SH-SY5Y (cell line): ENCODE data around the gene LRP4.

Experiments
- GATA2 ChIP-seq: IDR thresholded peaks from 2 replicates; pipeline ENCODE4 v1.6.1; 2011; ENCODE audit warnings: mild to moderate bottlenecking, low read depth, low read length
- GATA3 ChIP-seq: IDR thresholded peaks from 2 replicates; pipeline ENCODE4 v1.6.1; 2011; ENCODE audit warnings: low read depth, mild to moderate bottlenecking, low read length, moderate library complexity

DNA sequence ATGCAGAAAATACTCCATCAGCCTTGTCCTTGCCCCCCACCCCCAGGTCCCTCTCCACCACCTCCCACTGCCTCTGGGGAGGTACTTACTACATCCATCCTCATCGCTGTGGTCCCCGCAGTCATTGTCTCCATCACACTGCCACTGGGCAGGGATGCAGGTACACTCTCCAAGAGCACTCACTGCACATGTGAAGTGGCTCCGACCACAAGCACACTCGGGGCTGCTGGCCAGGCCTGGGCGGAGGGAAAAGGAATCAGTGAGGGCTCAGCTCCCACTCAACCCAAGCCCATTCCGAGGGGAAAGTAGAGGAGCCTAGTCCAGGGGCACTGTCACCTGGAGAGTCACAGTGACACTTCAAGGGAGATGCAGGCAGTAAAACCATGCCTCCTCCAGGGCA is 15.7 kb downstream of the LRP4 start:
- no peak for TF ChIP-seq GATA2
- no peak for TF ChIP-seq GATA3
